Uterus (tissue), 2 donors: Measurements from ENCODE around the gene EVC2.

Experiments
- CTCF ChIP-seq, 4 experiments: fragments of 200-600 bp in 2 of 4; fragments of 450-650 bp in 2 of 4; sonication (generic) in 2 of 4; IDR thresholded peaks; one replicate each; pipeline ENCODE4 v1.5.1; 2016 to 2019; ENCODE audit warnings: antibody characterized with exemption in 4 of 4, mild to moderate bottlenecking in 2 of 4, moderate library complexity in 1 of 4
- POLR2A ChIP-seq, 2 donors: fragments of 450-650 bp; IDR thresholded peaks; one replicate each; pipeline ENCODE4 v1.6.1; 2016; ENCODE audit warnings: antibody characterized with exemption in 2 of 2, mild to moderate bottlenecking in 1 of 2, moderate library complexity in 1 of 2

GRCh38 chr4:5554376-5554775 lies 154.0 kb downstream of the EVC2 start:
- TF ChIP-seq CTCF (IDR thresholded peaks at IDR 0.05) (no peak), POLR2A (IDR thresholded peaks at IDR 0.05) (no peak)
